Fibroblast of mammary gland (primary cell): Measurements from ENCODE around the gene ZNF775.

Source experiments
- DNase-seq: peaks from one replicate; pipeline ENCODE4 v3.0.0-alpha.2; 2010; ENCODE audit warnings: low read depth
- H3K4me3 ChIP-seq: 2 replicates; pipeline ENCODE4 v1.5.1; 2011; ENCODE audit warnings: low read depth, mild to moderate bottlenecking, low read length, moderate library complexity; ENCODE audit not compliant: control insufficient read depth
- TF ChIP-seq, protein P1 (sequence below): conservative IDR thresholded peaks from 2 replicates; pipeline ENCODE4 v1.5.1; 2011; ENCODE audit warnings: low read depth, low read length, inconsistent platforms; ENCODE audit not compliant: control insufficient read depth, insufficient read depth

The ZNF775 gene

DNA sequence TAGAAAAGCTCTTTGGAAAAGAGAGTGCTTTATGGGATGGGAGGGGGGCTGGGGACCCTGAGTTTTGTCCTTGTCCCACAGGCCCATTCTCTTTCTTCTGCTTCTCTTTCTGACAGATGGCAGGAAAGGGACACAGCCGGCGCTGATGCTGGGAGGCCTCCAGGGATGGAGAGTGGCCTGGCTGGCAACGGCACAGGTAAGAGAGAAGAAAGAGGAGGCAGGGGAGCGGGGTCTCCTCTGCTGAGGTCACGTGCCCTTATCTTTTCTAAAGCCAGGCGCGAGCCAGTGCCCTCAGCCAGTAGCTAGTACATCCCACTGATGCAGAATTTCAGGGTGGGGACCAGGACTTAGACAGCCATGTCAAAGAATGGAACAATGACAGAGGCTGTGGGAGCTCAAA is 9.2 kb downstream of the ZNF775 start:
- H3K4me3 ChIP-seq, result no peak overlapping the region
- TF ChIP-seq, protein P1, sequence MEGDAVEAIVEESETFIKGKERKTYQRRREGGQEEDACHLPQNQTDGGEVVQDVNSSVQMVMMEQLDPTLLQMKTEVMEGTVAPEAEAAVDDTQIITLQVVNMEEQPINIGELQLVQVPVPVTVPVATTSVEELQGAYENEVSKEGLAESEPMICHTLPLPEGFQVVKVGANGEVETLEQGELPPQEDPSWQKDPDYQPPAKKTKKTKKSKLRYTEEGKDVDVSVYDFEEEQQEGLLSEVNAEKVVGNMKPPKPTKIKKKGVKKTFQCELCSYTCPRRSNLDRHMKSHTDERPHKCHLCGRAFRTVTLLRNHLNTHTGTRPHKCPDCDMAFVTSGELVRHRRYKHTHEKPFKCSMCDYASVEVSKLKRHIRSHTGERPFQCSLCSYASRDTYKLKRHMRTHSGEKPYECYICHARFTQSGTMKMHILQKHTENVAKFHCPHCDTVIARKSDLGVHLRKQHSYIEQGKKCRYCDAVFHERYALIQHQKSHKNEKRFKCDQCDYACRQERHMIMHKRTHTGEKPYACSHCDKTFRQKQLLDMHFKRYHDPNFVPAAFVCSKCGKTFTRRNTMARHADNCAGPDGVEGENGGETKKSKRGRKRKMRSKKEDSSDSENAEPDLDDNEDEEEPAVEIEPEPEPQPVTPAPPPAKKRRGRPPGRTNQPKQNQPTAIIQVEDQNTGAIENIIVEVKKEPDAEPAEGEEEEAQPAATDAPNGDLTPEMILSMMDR, result no peak
- no peak for DNase-seq

DNA sequence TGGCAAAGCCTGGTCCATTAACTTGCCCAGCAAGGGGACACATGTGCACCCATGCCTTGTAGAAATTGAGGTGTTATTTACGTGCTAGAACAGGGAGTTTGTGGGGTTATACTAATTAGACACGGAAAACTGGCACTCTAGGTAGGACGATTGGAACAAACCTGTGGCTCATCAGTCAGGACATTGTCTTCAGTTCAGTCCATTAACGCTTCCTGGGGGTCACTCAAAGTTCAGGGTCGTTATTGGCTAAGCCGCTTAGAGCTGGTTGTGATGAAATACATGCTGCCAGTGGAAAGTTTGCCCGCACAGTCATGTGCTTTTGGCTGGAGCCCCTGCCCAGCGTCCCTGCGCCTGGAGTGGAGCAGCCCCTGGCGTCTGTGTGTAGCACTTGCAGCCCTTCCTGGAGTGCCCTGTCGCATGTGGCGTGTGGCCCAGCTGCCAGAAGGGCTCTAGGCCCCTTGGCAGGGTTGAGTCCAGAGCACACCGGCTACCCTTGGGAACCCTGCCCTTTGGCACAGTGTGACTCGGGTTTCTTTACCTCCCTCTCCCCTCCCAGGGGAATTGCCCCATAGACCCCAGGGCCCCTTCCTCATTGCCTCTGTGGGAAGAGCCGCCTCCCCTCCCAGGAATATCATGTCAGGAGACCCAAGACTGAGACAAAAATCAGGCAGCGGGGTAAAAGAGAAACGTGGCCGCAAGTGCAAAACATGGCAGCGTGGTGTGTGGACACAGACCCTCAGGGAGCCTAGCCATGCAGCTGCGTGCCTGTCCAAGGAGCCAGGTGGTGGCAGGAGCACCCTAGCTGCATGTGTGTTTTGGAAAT is 9.8 kb downstream of the ZNF775 start:
- TF ChIP-seq, protein P1, result peak; percentile 19
- DNase-seq, result peak; percentile 34

DNA sequence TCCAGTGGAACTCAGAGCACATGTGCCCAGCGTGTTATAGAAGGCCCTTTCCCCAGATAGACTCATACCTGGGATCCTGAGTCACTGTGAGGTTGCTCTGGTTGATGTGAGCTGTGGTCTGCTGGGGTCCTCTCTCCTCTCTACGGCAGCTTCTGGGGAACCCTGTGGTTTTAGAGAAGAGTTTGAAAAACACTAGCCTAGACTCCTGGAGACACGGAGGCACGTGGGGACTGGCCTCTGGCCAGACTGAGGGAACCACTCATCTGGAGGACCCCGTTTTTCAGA is 10.3 kb downstream of the ZNF775 start:
- DNase-seq, result no peak
- no peak overlapping the region for H3K4me3 ChIP-seq
- TF ChIP-seq, protein P1, result no peak

More for the DNA sequence above, 9.8 kb downstream of the ZNF775 start:
- no peak overlapping the region for H3K4me3 ChIP-seq

- TF ChIP-seq, protein P1, result no peak
- H3K4me3 ChIP-seq, result no peak overlapping the region
- peak; percentile 69 for DNase-seq
Observed at GRCh38 chr7:150390205-150390604, 11.1 kb downstream of the ZNF775 start.

GRCh38 chr7:150393325-150393724 is 14.2 kb downstream of the ZNF775 start:
- TF ChIP-seq, protein P1, result no peak
- no peak overlapping the region for H3K4me3 ChIP-seq
- no peak for DNase-seq

DNA sequence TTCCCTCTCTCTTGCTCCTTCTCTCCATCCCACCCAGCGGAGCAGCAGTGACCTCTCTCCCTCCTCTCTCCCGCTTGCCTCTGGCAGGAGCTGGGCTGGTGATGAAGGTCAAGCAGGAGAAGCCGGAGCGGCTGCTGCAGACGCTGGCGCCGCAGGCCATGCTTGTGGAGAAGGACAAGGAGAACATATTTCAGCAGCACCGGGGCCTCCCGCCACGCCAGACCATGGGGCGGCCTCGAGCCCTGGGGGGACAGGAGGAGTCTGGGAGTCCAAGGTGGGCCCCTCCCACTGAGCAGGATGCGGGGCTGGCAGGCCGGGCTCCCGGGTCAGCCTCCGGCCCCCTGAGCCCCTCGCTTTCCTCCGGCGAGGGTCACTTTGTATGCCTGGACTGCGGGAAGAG is 17.3 kb downstream of the ZNF775 start:
- no peak for DNase-seq

More for the DNA sequence above, 17.3 kb downstream of the ZNF775 start:
- no peak overlapping the region for H3K4me3 ChIP-seq
- TF ChIP-seq, protein P1, result no peak
